H9 (cell line): ENCODE data around the gene OXSR1. TPM values are rescaled to one million over a fixed set of nuclear protein-coding genes. Genes with fewer than 3 reads are reported as not detected.

ENCODE experiments used
- DNase-seq: peaks from one replicate; pipeline ENCODE4 v3.0.0-alpha.2; 2017
- H2AFZ ChIP-seq: one replicate; pipeline ENCODE4 v1.6.1; 2013; ENCODE audit warnings: mild to moderate bottlenecking, low read length, control low read depth, moderate library complexity
- H2AK5ac ChIP-seq: 2 replicates; pipeline ENCODE4 v1.6.1; 2013; ENCODE audit warnings: low read length, control low read depth, mixed read lengths; ENCODE audit not compliant: insufficient read length
- H2BK120ac ChIP-seq: one replicate; pipeline ENCODE4 v1.6.1; 2013; ENCODE audit warnings: low read depth, mild to moderate bottlenecking, low read length, control low read depth, inconsistent platforms; ENCODE audit not compliant: poor library complexity, severe bottlenecking
- H2BK12ac ChIP-seq: 2 replicates; pipeline ENCODE4 v1.6.1; 2013; ENCODE audit warnings: low read length, control low read depth, mixed read lengths, low read depth; ENCODE audit not compliant: insufficient read length
- H2BK15ac ChIP-seq: 2 replicates; pipeline ENCODE4 v1.6.1; 2013; ENCODE audit warnings: low read depth, low read length, control low read depth
- H2BK20ac ChIP-seq: one replicate; pipeline ENCODE4 v1.6.1; 2013; ENCODE audit warnings: low read depth, mild to moderate bottlenecking, low read length, control low read depth, inconsistent platforms; ENCODE audit not compliant: poor library complexity, severe bottlenecking
- H2BK5ac ChIP-seq: 2 replicates; pipeline ENCODE4 v1.6.1; 2013; ENCODE audit warnings: low read length, control low read depth, mixed read lengths; ENCODE audit not compliant: insufficient read length
- H3K14ac ChIP-seq: 2 replicates; pipeline ENCODE4 v1.6.1; 2013; ENCODE audit warnings: low read length, control low read depth; ENCODE audit not compliant: insufficient read depth
- H3K18ac ChIP-seq: 2 replicates; pipeline ENCODE4 v1.6.1; 2013; ENCODE audit warnings: low read depth, mild to moderate bottlenecking, mixed read lengths, low read length, control low read depth; ENCODE audit not compliant: insufficient read length
- H3K23ac ChIP-seq: 2 replicates; pipeline ENCODE4 v1.6.1; 2013; ENCODE audit warnings: low read length, control low read depth, mixed read lengths, low read depth; ENCODE audit not compliant: insufficient read length
- H3K23me2 ChIP-seq: 2 replicates; pipeline ENCODE4 v1.6.1; 2013; ENCODE audit warnings: low read depth, mild to moderate bottlenecking, mixed read lengths, low read length, control low read depth; ENCODE audit not compliant: insufficient read length, poor library complexity, severe bottlenecking
- H3K27ac ChIP-seq: 2 replicates; pipeline ENCODE4 v1.5.1; 2013; ENCODE audit warnings: low read length, control low read depth, mixed read lengths, low read depth; ENCODE audit not compliant: insufficient read length
- H3K27me3 ChIP-seq: 2 replicates; pipeline ENCODE4 v1.6.1; 2013; ENCODE audit warnings: low read length, control low read depth, inconsistent platforms; ENCODE audit not compliant: insufficient read depth
- H3K4ac ChIP-seq: 2 replicates; pipeline ENCODE4 v1.6.1; 2013; ENCODE audit warnings: low read depth, mild to moderate bottlenecking, control low read depth, inconsistent platforms, low read length, moderate library complexity
- H3K4me1 ChIP-seq: 2 replicates; pipeline ENCODE4 v1.6.1; 2013; ENCODE audit warnings: low read length, control low read depth, inconsistent platforms; ENCODE audit not compliant: insufficient read depth
- H3K4me2 ChIP-seq: 2 replicates; pipeline ENCODE4 v1.6.1; 2013; ENCODE audit warnings: low read length, control low read depth, mixed read lengths; ENCODE audit not compliant: insufficient read length, insufficient read depth
- H3K56ac ChIP-seq: 2 replicates; pipeline ENCODE4 v1.6.1; 2013; ENCODE audit warnings: low read depth, mild to moderate bottlenecking, mixed read lengths, low read length, control low read depth; ENCODE audit not compliant: insufficient read length
- H3K79me1 ChIP-seq: 2 replicates; pipeline ENCODE4 v1.6.1; 2013; ENCODE audit warnings: low read depth, mild to moderate bottlenecking, moderate library complexity, low read length, control low read depth, inconsistent platforms; ENCODE audit not compliant: insufficient read depth, poor library complexity, severe bottlenecking
- H3K79me2 ChIP-seq: 2 replicates; pipeline ENCODE4 v1.6.1; 2013; ENCODE audit warnings: low read length, control low read depth, inconsistent platforms; ENCODE audit not compliant: insufficient read depth
- H3K9ac ChIP-seq: 2 replicates; pipeline ENCODE4 v1.6.1; 2013; ENCODE audit warnings: low read length, control low read depth, mixed read lengths; ENCODE audit not compliant: insufficient read length; ENCODE audit errors: extremely low read depth
- H3K9me3 ChIP-seq: one replicate; pipeline ENCODE4 v1.6.1; 2013; ENCODE audit warnings: low read depth, low read length, inconsistent platforms; ENCODE audit not compliant: control insufficient read depth
- H3T11ph ChIP-seq: one replicate; pipeline ENCODE4 v1.6.1; 2013; ENCODE audit warnings: mild to moderate bottlenecking, low read length, control low read depth, inconsistent platforms
- H4K20me1 ChIP-seq: one replicate; pipeline ENCODE4 v1.6.1; 2013; ENCODE audit not compliant: control insufficient read depth, insufficient read length, insufficient read depth
- H4K5ac ChIP-seq: 2 replicates; pipeline ENCODE4 v1.6.1; 2013; ENCODE audit warnings: low read depth, mild to moderate bottlenecking, mixed read lengths, low read length, control low read depth; ENCODE audit not compliant: insufficient read length
- H4K8ac ChIP-seq: replicated peaks from 2 replicates; pipeline ENCODE4 v1.6.1; 2013; ENCODE audit warnings: low read length, control low read depth, mixed read lengths, low read depth; ENCODE audit not compliant: insufficient read length
- H4K91ac ChIP-seq: 2 replicates; pipeline ENCODE4 v1.6.1; 2013; ENCODE audit warnings: low read depth, mild to moderate bottlenecking, moderate library complexity, mixed read lengths, low read length, control low read depth; ENCODE audit not compliant: insufficient read length
- H3K27ac Mint-ChIP-seq, 3 experiments: 2 replicates in 2 of 3; 3 replicates in 1 of 3; pipeline ENCODE4 v1.8.0; 2020 to 2021; ENCODE audit warnings: mixed read lengths in 3 of 3, mild to moderate bottlenecking in 1 of 3, moderate library complexity in 1 of 3
- H3K27me3 Mint-ChIP-seq: 2 replicates; pipeline ENCODE4 v1.8.0; 2021; ENCODE audit warnings: low read depth, mild to moderate bottlenecking, moderate library complexity, mixed read lengths
- H3K36me3 Mint-ChIP-seq, 3 experiments: 2 replicates in 2 of 3; 3 replicates in 1 of 3; pipeline ENCODE4 v1.8.0; 2020 to 2021; ENCODE audit warnings: low read depth in 3 of 3, mixed read lengths in 3 of 3; ENCODE audit not compliant: insufficient read depth in 1 of 3
- H3K4me1 Mint-ChIP-seq, 2 experiments: 2 replicates each; pipeline ENCODE4 v1.8.0; 2020; ENCODE audit warnings: mixed read lengths in 2 of 2
- H3K4me3 Mint-ChIP-seq, 2 experiments: 2 replicates in 1 of 2; 3 replicates in 1 of 2; pipeline ENCODE4 v1.8.0; 2020 to 2021; ENCODE audit warnings: mild to moderate bottlenecking in 2 of 2, mixed read lengths in 2 of 2, moderate library complexity in 1 of 2
- H3K9me3 Mint-ChIP-seq, 2 experiments: 2 replicates in 1 of 2; 3 replicates in 1 of 2; pipeline ENCODE4 v1.8.0; 2020; ENCODE audit warnings: mild to moderate bottlenecking in 2 of 2, mixed read lengths in 2 of 2, moderate library complexity in 1 of 2
- CTCF ChIP-seq: fragments of 200-600 bp; sonication (generic); conservative IDR thresholded peaks from 3 replicates; pipeline ENCODE4 v1.8.0; 2021; ENCODE audit warnings: antibody characterized with exemption, mild to moderate bottlenecking
- WGBS: extraction: QIAGEN DNeasy Blood & Tissue Kit; methylation state at CpG from one replicate; pipeline ENCODE4 v1.1.7; 2013; ENCODE audit warnings: missing lambda C conversion rate, low lambda C conversion rate, mixed read lengths; ENCODE audit not compliant: insufficient read length; ENCODE audit errors: extremely low coverage; 5-methylcytosine and 5-hydroxymethylcytosine counted together
- total RNA-seq: library from RNA; stranded (reverse); gene quantifications from 2 replicates; pipeline ENCODE4 v1.2.1, GENCODE V29; 2021

The OXSR1 gene
- total RNA-seq, 1 experiment from 2014 or later, result 54.1 TPM

- no peak for TF ChIP-seq CTCF
- Histone ChIP-seq H4K8ac (no peak overlapping the region), H3K9ac (no peak overlapping the region), H2BK15ac (no peak overlapping the region), H3K27me3 (no peaks in the 10 kb centered on the region), H2BK5ac (no peak overlapping the region), H2AFZ (no peak overlapping the region), H3K4ac (no peak overlapping the region), H2BK12ac (no peak overlapping the region), H3K23me2 (no peaks in the 10 kb centered on the region), H3T11ph (no peak overlapping the region), H2BK20ac (no peak overlapping the region), H4K5ac (no peak overlapping the region), H3K27ac (no peak overlapping the region), H3K18ac (no peak overlapping the region), H2AK5ac (no peak overlapping the region), H3K4me1 (no peaks in the 10 kb centered on the region), H3K14ac (no peak overlapping the region), H4K20me1 (peaks cover 4% of the 10 kb centered on the region), H3K79me1 (no peaks in the 10 kb centered on the region), H3K23ac (no peak overlapping the region), H3K4me2 (no peak overlapping the region), H3K9me3 (no peaks in the 10 kb centered on the region), H2BK120ac (no peak overlapping the region), H3K79me2 (no peaks in the 10 kb centered on the region), H4K91ac (no peak overlapping the region), H3K56ac (no peak overlapping the region)
- no peak for DNase-seq
- no peaks in the 10 kb centered on the region for H3K27me3 Mint-ChIP-seq
- H3K27ac Mint-ChIP-seq, result no peak overlapping the region
- no peak overlapping the region for H3K4me3 Mint-ChIP-seq
- no peaks in the 10 kb centered on the region for H3K9me3 Mint-ChIP-seq
- no peaks in the 10 kb centered on the region for H3K4me1 Mint-ChIP-seq
- WGBS, result no CpG with 5 or more reads among the region's 1 CpG
- peaks cover 3 to 43% (median 37%) of the 10 kb centered on the region in 3 experiments; a peak in 6 of 7 replicates for H3K36me3 Mint-ChIP-seq
Observed at GRCh38 chr3:38229036-38229435, 63.7 kb downstream of the OXSR1 start.
